ENCODE results near the gene DENND5B. TPM values are rescaled to one million over a fixed set of nuclear protein-coding genes. Genes with fewer than 3 reads are reported as not detected.
A peak's percentile ranks its signal among the peaks of the same experiment; 100 is the strongest.

DENND5B gene
- total and polyA plus RNA-seq, 10 donors: 4.5 to 42.5 (median 24.6) TPM

DNA sequence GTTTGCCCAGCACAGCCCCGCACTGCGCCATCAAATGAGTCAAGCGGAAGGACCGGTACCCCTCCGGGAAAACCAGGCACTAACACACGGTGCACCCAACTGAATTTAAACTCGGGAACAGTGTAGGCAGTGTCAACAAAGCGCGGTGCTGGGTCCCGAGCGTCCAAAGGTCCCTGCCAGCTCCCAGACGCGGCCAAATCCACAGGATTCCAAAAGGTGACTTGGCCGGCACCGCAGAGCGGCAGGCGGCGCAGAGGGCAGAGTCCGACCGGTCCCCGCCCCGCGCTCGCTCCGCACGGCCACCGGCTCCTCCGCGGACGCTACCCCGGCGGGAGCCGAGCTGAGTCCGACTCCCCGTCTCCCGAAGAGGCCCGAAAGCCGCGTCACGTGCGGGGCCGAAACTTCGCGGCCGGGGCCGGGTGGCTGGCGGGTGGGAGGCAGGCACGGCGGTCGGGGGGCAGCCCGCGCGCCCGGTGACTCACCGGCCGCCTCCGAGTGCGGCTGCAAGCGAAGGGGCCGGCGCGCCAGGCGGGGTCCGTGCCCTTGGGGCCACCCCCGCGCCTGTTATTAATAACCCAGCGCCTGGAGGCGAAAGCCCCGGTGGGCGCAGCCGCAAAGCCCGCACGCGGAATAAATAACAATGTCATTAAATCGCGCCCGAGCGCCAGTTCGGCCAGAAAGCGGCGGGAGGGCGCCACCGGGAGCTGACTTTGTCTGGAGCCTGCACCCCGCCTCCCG is 863 bp downstream of the DENND5B start:
- Histone ChIP-seq H3K4me1 (peaks cover 9 to 54% (median 32%) of the 10 kb centered on the region in 6 donors), H3K36me3 (no peaks in the 10 kb centered on the region), H3K9me3 (no peaks in the 10 kb centered on the region), H3K4me3 (peak overlapping the region; percentile 77 to 86 (median 84)), H3K27me3 (replicated peaks in 1 of 7) (peaks cover 0 to 25% (median 3%) of the 10 kb centered on the region in 7 donors), H3K27ac (peak overlapping the region; percentile 88 to 97 (median 96))
- intact Hi-C loops (cut with DNase I; ENCODE audit: low total_unique reads): no loop called here
- peak; percentile 90 for DNase-seq
- TF ChIP-seq, protein P1, sequence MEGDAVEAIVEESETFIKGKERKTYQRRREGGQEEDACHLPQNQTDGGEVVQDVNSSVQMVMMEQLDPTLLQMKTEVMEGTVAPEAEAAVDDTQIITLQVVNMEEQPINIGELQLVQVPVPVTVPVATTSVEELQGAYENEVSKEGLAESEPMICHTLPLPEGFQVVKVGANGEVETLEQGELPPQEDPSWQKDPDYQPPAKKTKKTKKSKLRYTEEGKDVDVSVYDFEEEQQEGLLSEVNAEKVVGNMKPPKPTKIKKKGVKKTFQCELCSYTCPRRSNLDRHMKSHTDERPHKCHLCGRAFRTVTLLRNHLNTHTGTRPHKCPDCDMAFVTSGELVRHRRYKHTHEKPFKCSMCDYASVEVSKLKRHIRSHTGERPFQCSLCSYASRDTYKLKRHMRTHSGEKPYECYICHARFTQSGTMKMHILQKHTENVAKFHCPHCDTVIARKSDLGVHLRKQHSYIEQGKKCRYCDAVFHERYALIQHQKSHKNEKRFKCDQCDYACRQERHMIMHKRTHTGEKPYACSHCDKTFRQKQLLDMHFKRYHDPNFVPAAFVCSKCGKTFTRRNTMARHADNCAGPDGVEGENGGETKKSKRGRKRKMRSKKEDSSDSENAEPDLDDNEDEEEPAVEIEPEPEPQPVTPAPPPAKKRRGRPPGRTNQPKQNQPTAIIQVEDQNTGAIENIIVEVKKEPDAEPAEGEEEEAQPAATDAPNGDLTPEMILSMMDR (IDR thresholded peaks at IDR 0.05 in 8 of 11, conservative IDR thresholded peaks at IDR 0.05 in 3 of 11): no peak
- TF ChIP-seq POLR2A (IDR thresholded peaks at IDR 0.05): peak in 1 of 3 donors; percentile 48
- peak; percentile 84 to 88 (median 87) for TF ChIP-seq POLR2AphosphoS5 (IDR thresholded peaks at IDR 0.05)
- 0 to 1% (median 0%) methylated on average over 33 to 85 of the region's 85 CpGs for whole genome bisulfite sequencing, 5 donors

DNA sequence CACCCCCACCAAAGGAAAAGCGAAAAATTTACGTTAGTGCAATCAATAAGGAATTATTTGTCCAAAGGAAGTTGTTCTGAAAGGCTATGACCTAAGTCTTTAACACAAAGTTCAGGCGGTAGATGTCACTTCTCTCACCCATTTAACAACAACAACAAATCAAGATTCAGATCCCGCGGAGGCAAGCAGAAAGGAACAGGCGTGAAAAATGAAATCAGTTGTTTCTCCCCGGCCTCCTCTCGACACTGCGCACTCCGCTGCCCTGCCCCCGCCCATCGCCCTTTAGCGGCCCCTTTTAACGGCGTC is 1.4 kb downstream of the DENND5B start:
- Histone ChIP-seq H3K27me3 (replicated peaks in 1 of 7) (peaks cover 0 to 25% (median 3%) of the 10 kb centered on the region in 7 donors), H3K4me1 (peaks cover 9 to 54% (median 33%) of the 10 kb centered on the region in 6 donors)
- DNase-seq: peak; percentile 89

DNA sequence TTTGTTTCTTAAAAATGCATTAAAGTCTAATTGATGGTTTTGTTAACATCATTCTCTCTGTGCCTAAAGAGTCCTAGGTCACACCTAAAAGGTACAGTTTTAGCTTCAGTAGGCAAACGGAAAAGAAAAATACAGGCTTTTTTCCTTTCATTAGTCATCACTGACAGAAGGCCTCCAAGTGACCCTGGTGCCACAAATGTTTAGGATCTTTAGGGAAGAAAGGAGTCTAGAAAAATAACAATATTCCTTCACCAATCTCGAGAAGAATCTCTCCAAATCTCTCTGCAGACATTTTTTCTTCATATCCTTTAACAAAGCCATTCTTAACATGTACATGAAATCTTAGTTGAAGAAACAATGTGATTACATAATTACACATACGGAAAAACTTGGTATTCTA is 2.0 kb downstream of the DENND5B start:
- no peaks in the 10 kb centered on the region for H3K36me3 ChIP-seq
- H3K9me3 ChIP-seq: no peaks in the 10 kb centered on the region
- no peak for DNase-seq
- TF ChIP-seq, protein P1 (IDR thresholded peaks at IDR 0.05 in 8 of 11, conservative IDR thresholded peaks at IDR 0.05 in 3 of 11): no peak
- TF ChIP-seq POLR2A (IDR thresholded peaks at IDR 0.05) (no peak), POLR2AphosphoS5 (IDR thresholded peaks at IDR 0.05) (no peak)
- intact Hi-C loops (cut with DNase I; ENCODE audit: low total_unique reads): no loop called here
- 27 to 40% (median 34%) methylated on average over 3 of the region's 3 CpGs for WGBS, 5 donors
- peaks cover 0 to 25% (median 3%) of the 10 kb centered on the region in 7 donors for H3K27me3 ChIP-seq (replicated peaks in 1 of 7)
- H3K27ac ChIP-seq: peak overlapping the region; percentile 88 to 97 (median 96)
- H3K4me1 ChIP-seq: peaks cover 9 to 59% (median 35%) of the 10 kb centered on the region in 6 donors
- peak overlapping the region; percentile 77 to 86 (median 84) for H3K4me3 ChIP-seq

More for the DNA sequence above, 1.4 kb downstream of the DENND5B start:
- Histone ChIP-seq H3K4me3 (peak overlapping the region; percentile 77 to 86 (median 84)), H3K36me3 (no peaks in the 10 kb centered on the region), H3K27ac (peak overlapping the region; percentile 88 to 97 (median 96)), H3K9me3 (no peaks in the 10 kb centered on the region)
- TF ChIP-seq, protein P1 (IDR thresholded peaks at IDR 0.05 in 8 of 11, conservative IDR thresholded peaks at IDR 0.05 in 3 of 11): peak in 1 of 11 experiments; percentile 4
- TF ChIP-seq POLR2A (IDR thresholded peaks at IDR 0.05): no peak
- no peak for TF ChIP-seq POLR2AphosphoS5 (IDR thresholded peaks at IDR 0.05)
- 1 to 4% (median 2%) methylated on average over 15 of the region's 15 CpGs for WGBS, 5 donors
- intact Hi-C loops (cut with DNase I; ENCODE audit: low total_unique reads): no loop called here

DNA sequence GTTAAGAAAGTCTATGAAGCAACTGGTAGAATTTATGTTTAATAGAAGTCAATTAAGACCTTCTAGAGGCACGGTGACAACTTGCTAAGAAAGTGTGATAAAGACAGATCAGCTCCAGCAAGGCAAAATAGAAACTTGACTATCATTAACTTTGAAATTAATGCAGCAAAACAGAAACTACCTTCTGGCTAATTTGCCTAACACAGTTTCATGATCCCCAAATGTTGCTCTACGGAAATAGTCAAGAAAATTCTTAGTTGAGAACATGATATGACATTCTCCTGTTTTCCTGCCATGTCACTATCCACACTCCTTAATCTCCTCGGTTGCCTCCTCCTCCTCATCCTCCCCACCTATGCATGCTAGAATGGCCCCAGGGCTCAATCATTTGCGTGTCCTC is 4.2 kb downstream of the DENND5B start:
- H3K4me3 ChIP-seq: no peak overlapping the region
- TF ChIP-seq POLR2AphosphoS5 (IDR thresholded peaks at IDR 0.05): no peak
- TF ChIP-seq, protein P1 (IDR thresholded peaks at IDR 0.05 in 8 of 11, conservative IDR thresholded peaks at IDR 0.05 in 3 of 11): no peak
- TF ChIP-seq POLR2A (IDR thresholded peaks at IDR 0.05): no peak
- intact Hi-C loops (cut with DNase I; ENCODE audit: low total_unique reads): no loop called here
- H3K9me3 ChIP-seq: no peaks in the 10 kb centered on the region
- H3K4me1 ChIP-seq: peaks cover 8 to 53% (median 32%) of the 10 kb centered on the region in 6 donors
- peaks cover 0 to 22% (median 3%) of the 10 kb centered on the region in 7 donors for H3K27me3 ChIP-seq (replicated peaks in 1 of 7)
- 59 to 83% (median 73%) methylated on average over 4 of the region's 4 CpGs for WGBS, 5 donors
- H3K36me3 ChIP-seq: no peaks in the 10 kb centered on the region
- peak overlapping the region in 4 of 8 donors; percentile 40 to 95 (median 56) for H3K27ac ChIP-seq
- DNase-seq: no peak
